ENCODE data around the gene ARMC7.
"Not testable (repeated sequence)": the region's sequence is repeated elsewhere in the genome, so short reads cannot be mapped to it uniquely, and the experiment has no call there.

DNA sequence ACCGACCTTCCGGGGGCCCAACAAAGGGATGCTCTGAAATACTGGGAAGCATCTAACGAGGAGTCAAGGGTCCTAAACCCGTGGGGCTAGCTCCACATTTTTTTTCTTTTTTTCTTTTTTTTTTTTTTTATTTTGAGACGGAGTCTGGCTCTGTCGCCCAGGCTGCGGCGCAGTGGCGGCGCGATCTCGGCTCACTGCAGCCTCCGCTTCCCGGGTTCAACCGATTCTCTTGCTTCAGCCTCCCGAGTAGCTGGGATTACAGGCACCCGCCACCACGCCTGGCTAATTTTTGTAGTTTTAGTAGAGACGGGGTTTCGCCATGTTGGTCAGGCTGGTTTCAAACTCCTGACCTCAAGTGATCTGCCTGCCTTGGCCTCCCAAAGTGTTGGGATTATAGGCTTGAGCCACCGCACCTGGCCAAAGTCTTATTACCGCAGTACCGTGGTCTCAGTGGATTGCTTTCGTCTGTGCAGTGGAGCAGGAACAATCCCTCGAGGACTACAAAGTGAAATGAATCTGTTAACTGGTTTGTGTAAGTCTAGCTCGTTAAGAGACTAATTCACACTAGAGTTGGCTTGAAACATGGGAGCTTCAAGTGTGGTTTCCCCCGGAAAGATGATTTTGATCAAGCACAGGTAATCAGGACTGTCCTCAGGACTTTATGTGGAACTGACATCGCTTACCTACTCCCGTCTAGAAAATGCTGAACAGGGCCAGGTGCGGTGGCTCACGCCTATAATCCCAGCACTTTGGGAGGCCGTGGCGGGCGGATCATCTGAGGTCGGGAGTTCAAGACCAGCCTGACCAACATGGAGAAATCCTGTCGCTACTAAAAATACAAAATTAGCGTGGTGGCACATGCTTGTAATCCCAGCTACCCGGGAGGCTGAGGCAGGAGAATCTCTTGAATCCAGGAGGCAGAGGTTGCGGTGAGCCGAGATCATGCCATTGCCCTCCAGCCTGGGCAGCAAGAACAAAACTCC, 22.5 kb downstream of the ARMC7 start:
- TF ChIP-seq, protein P1, sequence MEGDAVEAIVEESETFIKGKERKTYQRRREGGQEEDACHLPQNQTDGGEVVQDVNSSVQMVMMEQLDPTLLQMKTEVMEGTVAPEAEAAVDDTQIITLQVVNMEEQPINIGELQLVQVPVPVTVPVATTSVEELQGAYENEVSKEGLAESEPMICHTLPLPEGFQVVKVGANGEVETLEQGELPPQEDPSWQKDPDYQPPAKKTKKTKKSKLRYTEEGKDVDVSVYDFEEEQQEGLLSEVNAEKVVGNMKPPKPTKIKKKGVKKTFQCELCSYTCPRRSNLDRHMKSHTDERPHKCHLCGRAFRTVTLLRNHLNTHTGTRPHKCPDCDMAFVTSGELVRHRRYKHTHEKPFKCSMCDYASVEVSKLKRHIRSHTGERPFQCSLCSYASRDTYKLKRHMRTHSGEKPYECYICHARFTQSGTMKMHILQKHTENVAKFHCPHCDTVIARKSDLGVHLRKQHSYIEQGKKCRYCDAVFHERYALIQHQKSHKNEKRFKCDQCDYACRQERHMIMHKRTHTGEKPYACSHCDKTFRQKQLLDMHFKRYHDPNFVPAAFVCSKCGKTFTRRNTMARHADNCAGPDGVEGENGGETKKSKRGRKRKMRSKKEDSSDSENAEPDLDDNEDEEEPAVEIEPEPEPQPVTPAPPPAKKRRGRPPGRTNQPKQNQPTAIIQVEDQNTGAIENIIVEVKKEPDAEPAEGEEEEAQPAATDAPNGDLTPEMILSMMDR (optimal IDR thresholded peaks at IDR 0.05 in 1 of 3, IDR thresholded peaks at IDR 0.05 in 1 of 3, conservative IDR thresholded peaks at IDR 0.05 in 1 of 3; ENCODE audit: extremely low read depth in 1 of 3, insufficient read depth in 2 of 3, low read length in 3 of 3), result not testable (repeated sequence)
- not testable (repeated sequence) for TF ChIP-seq EZH2 (IDR thresholded peaks at IDR 0.05; ENCODE audit: low read length)
